DND-41 (cell line): ENCODE data around the gene FFAR4.

ENCODE experiments used
- EZH2 ChIP-seq: IDR thresholded peaks from 3 replicates; pipeline ENCODE4 v1.6.1; 2012; ENCODE audit warnings: borderline replicate concordance, low read depth, mild to moderate bottlenecking, moderate library complexity, low read length, inconsistent platforms; ENCODE audit not compliant: severe bottlenecking
- TF ChIP-seq, protein P1 (sequence below): IDR thresholded peaks from 2 replicates; pipeline ENCODE4 v1.5.1; 2012; ENCODE audit warnings: borderline replicate concordance, low read length, moderate library complexity, mild to moderate bottlenecking; ENCODE audit not compliant: poor library complexity, severe bottlenecking; ENCODE audit errors: extremely low read depth

DNA sequence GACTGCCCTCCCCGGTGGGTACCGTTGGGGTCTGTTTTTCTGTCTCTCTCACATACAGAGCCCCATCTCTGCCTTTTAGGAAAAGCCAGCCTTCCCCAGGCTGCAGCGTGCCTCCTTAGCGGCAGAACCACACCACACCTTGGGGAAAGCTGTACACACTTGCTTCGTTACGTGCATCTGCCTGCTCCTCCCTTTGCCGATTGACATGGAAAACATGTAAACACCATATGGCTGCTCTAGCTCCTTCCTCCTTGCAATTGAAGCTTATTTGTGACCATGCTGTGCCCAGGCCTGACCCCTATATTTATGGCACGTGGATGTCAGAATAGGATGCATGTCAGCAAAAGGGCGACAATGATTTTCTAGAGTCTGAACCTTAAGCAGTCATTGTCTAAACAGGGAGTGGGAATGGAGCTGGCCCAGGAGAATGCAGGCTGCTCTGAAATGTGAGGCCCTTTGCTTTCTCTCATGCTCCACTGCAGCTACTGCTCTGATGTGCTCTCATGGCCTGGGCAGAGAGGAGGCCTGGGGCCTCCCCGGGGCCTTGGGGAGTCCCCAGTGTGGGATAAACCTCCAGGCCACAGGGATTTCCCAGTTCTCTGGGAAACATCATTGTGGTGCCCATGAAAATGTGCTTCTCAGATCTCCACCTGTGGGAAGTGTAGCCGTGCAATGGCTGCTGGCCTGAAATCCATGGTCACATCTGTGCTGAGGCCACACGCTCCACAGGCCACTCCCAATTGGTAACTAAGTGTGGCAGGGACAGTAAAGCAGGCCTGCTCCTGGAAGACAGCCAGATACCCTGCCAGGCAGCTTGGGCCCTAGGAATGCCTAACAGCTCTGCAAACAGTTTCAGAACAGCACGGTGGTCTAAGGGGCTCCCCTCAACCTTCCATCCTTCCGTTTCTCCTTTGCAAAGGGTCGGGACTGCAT lies 64.4 kb downstream of the FFAR4 start:
- TF ChIP-seq, protein P1, sequence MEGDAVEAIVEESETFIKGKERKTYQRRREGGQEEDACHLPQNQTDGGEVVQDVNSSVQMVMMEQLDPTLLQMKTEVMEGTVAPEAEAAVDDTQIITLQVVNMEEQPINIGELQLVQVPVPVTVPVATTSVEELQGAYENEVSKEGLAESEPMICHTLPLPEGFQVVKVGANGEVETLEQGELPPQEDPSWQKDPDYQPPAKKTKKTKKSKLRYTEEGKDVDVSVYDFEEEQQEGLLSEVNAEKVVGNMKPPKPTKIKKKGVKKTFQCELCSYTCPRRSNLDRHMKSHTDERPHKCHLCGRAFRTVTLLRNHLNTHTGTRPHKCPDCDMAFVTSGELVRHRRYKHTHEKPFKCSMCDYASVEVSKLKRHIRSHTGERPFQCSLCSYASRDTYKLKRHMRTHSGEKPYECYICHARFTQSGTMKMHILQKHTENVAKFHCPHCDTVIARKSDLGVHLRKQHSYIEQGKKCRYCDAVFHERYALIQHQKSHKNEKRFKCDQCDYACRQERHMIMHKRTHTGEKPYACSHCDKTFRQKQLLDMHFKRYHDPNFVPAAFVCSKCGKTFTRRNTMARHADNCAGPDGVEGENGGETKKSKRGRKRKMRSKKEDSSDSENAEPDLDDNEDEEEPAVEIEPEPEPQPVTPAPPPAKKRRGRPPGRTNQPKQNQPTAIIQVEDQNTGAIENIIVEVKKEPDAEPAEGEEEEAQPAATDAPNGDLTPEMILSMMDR = no peak
- no peak for TF ChIP-seq EZH2
